Activated gamma-delta T cell (primary cell): ENCODE measurements around the gene ATP2B1.

Experiments used
- DNase-seq: peaks from one replicate; lab custom pipeline; 2025; lab: John Stamatoyannopoulos, UW

Gene ATP2B1

DNA sequence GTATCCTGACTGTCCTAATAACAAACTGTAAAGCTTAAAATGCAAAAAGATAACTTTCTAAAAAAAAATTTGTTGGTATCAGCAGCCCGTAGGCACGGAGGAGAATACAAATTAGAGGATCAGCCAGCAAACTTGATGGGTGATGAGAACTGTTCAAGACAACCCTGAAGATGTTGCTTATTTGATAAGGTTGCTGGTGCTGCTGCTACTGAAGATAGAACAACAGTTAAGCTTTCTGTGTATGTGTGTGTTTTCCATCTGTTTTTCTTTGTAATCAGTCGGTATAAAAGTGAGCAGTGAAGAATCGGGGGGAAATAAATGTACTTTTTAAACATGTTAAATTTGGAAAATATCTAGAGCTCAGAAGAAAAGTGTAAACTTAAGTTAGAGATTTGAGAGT is 115.4 kb downstream of the ATP2B1 start:
- no peak for DNase-seq

DNA sequence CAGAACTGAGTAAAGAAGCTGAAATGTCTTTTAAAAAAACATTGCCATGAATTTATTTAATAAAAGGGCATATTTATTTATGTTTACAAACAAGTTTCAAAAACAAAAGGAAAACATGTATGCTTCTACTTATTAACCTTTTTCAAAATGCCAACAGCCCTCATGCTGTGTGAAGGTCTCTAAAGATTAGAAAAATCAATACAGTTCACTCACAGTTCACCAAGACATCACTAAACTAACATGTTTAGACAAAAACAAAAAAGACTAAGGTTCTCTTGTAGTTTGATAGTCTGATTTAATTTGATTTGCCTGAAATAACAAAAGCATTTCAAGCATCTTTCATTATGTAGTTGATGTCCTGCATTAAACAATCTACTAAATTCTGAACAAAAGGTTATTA is 118.9 kb downstream of the ATP2B1 start:
- DNase-seq = no peak

DNA sequence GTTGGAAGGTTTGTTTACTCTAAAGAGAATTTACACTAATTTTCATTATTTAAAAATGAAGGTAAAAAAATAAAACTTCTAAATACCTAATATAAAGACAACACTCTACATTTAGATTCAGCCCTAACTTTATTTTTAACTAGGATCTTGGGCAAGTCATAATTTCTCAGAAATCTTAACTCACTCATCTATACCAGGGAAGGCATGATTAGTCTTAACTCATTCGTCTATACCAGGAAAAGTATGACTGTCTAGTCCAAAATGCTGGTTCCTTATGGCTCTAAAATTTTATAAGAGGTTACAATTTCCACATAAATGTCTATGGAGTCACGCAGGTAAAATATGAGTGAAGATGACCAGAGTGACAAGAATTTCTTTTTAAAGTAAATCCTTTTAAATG is 130.1 kb downstream of the ATP2B1 start:
- DNase-seq = no peak

DNA sequence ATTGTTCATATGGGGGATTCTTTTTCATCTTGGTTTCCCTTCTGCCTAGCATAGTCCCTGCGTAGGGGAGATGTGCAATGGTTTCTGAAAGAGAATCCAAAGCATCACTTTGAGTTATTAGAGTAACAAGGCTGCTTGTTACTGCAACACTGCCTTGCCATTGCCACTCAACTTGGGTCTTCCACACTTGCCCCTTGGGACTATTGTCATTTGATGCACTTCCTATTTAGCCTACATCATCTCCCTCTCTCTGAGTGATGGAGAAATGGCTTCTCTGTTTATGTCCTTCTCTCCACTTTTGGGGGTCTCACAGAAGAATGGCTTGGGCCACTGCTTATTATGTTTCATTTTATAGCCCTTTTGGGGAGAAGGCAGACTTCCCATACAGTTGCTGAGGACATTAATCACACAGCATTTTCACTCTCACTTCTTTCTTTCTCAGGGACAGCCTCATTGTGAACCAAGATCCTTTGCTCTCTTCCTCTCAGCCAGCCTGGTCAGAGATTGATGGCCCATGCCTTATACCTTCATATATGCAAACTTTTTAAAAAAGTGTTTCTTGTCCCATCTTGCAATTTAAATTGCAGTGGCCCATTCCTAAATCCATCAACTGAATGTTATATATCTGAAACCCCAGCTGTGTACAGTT is 131.9 kb downstream of the ATP2B1 start:
- DNase-seq = no peak

DNA sequence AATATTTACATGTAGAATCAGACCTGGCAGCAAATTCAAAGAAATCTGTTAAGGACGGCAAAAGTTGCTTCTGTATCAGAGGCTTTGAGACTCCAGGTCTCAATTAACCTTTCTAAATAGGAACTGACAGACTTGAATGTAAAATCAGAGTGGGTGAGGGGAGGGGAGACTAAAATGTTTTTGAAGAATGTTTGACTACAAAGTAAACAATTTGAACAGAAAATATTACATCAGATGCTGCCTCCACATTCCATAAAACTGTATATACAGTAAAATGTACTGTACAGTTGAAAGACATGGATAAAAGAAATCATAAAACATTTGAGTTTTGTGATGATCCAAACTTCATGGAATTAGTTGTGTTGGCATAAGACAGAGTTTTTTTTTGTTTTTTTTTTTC is 133.3 kb downstream of the ATP2B1 start:
- no peak for DNase-seq

DNA sequence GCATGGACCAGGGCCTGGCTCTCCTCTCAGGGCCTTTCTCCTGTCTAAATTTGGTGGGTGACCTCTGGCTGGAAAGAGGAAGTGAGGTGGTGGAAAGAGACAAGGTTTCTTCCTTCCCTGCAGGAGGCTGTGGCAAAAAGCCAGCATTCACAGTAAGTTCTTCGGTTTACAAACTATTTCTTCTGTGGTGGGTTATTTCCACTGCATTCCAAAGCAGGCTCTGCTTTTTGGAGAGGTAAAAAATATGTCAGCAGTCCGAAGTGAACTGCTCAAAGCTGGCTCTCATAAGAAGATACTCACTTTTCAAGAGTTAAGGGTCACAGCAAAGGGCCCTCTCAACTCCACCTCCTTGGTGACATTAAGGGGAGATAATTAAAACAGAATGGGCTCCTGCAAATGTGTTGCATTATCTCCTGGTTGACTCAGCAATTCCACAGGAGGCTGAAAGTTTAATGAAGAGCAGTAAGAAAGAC is 133.9 kb downstream of the ATP2B1 start:
- DNase-seq = no peak

DNA sequence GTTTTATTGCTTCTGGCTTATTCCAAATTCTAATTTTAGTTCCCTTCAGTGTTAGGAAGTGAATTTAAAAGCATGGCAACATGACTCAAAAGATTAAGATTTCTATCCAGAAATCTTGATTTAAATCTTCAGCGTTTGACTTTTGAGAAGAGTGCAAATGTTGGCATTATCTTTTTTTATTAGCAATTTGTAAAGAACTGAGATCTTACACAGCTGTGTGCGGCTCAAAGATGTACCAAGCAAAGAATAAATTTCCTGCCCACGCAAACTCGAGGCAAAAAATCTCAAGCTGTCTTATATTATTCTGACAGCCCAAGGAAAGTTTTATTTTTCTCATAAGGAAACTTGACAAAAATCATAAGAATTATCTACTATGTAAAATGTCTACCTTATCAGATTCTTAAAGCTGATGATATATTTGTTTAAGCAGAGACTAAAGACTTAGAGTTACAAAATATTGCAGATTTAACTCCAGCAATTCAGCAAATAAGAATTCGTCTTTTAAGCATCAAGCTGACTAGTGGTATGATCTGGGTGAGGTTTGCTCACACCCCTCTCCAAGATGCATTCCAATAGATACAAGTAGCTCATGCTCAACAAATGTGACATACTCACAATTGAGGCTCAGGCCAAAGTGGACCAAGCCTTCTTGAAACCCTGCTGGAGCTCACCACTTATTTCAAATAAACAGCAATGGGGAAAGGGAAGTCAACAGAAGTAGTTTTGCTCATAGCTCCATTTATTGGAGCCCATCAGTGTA is 135.4 kb downstream of the ATP2B1 start:
- no peak for DNase-seq

DNA sequence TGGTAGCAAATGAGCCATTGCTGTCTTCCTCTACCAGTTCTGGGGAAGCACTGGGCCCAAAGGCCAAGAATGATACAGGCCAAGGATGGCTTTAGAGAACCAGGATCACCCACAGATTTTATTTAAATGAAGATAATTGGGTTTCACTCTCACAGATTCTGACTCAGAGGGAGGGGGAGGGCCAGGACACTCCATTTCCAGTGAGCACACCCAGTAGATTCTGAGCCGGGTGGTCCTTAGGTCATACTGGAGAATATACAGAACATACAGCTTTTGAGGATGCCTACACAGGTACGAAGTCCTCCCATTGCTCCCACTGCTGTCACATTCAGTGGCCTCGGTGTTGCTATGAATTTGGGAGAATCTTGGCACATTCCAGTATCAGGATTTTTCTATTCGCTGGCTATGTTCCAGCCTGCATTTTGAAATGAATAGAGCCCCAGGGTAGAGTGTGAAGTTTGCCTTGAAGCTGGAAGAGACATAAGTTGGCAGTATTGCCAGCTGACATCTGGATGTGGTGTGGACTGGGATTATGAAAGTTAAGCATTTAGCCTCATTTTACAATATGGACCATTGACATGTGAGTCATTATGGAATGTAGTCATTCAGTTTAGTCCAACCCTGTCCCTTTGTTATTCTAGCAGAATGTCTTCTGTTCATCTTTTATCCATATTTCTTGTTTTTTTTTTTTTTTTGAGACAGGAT is 137.0 kb downstream of the ATP2B1 start:
- no peak for DNase-seq

DNA sequence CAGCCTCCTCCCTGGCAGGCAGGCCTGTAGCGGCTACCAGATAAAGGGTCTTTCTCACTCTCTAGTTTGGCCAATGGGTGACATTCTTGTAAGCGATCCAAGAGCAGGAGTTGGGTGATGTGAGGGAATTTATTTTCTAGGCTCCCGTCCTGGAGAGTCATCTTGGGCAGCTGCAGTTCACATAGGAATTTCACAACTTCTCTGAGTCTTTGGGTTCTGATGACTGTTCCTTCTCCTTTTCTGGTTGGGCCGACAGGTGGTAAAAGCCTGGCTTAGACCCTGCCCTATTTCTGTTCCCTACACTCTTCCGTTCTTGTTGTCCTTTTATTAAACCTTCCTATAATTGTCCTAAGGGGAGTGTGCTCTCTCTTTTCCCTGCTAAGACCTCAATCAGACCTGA is 140.2 kb downstream of the ATP2B1 start:
- DNase-seq = no peak

DNA sequence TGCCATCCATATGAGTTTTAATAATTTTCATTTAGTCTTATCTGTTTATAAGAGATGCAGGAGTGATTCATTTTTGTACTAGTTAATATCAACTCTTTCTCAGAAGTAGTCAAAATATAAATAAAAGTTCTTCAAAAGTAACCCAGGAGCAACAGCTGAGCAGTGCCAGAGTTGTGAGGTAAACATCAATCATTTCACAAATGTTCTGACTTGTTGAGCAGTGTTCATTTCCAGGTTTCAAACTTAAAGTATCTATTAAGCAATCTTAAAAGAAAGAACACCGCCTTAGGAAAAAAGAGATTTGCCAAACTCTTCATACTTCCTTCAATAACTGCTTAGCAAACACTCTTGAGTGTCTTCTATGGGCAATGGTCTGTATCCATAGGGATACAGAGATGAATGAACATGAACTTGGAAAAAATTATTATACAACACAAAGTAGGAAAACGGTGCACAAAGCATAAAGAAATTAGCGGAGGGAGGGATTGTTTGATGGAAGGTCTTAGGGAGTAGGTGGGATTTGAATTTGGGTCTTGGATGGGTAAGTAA is 140.9 kb downstream of the ATP2B1 start:
- DNase-seq = no peak

DNA sequence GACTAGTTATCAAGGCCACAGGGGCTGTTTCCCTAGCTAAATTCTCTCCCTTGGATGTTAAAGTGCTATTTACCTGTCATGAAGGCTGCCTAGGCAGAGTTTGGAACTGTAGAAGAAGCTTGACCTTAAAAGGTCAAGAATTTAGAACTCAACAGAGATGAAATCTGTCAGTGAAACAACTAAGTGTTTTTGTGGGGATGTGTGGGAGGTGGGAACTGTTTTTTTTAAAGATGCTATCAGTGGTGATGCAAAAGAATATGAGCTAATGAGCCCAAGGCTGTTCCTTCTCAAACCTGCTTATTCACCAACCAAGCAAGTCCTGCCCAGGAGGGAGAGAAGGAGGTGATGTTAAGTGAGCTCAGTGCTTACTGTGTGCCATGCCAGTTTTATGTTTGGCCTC is 142.0 kb downstream of the ATP2B1 start:
- no peak for DNase-seq

DNA sequence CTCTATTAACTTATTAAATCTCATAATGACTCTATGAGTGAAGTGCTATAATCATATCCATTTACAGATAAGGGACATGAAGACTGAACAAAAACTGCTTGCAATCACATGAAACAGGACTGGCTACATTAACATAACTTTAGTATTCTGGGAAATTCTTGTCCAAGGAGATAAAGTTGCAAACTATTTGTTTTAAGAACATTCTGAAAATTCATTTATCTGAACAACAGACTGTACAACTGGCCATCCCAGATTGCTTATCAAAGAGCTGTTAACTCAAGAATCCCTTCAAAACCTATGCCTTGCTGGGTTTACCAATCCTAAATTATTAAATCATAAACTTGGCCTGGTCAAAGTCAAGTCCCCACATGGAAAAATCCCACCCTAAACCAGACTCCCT is 143.6 kb downstream of the ATP2B1 start:
- no peak for DNase-seq

DNA sequence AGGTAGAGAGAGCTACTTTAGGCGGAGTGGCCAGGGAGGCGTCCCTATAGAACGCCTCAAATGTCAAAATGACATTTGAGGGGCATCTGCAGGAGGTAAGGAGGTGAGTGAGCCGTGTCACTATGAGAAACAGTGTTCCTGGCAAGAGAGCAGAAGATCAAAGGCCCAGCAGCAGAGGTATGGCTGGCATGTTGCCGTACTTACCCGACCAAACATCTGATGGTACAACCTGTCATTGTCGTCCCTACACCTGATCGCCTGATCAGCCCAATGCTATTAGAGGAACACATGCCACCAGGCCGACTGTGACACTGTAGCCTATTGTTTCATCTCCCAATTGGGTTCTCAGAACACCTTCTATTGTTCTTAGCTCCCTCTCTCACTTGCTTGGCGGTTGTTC is 148.9 kb downstream of the ATP2B1 start:
- no peak for DNase-seq

DNA sequence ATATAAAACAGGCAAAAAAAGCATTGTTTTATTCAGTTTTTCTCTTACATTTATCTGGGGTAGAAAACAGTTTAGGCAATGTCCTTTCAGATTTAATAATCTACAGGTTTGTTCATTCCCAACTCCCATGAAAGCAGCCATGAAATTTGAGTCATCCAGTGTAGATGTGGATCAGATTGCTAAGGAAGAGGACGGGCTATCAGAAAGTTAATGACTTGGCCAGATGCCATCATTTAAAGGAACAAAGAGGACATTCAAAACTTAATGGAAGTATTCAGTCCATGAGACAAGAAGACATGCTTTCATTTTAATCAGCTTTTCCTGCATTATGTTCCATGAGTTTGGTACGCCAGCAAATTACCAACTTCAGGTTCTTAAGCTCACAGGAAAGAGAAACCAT is 151.7 kb downstream of the ATP2B1 start:
- no peak for DNase-seq

DNA sequence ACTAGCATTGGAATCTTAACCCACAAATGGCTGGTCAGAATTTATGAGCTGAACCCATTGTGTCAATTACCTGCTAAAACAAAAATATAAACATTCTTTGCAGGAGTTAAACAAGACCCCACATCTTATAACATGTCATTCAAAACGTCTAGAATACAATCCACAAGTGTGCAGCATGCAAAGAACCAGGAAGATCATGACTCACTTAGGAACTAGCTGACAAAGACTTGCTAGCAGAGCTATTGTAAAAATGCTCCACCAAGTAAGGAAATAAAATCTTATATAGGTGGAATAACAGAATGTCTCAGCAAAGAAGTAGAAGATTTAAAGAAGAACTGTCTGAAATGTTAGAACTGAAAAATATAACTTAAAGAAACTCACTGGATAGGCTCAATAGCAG is 156.3 kb downstream of the ATP2B1 start:
- no peak for DNase-seq

DNA sequence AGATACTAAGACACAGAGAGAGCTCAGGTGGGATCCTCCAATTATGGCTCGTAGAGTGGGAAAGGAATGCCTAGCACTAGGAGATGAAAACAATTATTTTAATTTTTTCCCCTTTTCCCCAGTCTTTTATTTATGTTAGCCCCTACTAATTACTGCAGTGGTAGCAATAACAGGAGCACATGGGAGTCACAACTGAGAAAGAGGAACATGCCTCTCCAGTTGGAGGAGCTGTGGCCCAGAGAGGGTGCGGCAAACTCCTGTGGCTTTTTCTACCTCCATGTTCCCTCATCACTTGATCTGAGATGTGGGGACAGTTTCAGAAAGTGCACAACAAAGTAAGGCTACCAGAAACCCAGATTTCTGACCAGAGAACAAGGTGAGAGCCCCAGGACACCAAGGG is 156.9 kb downstream of the ATP2B1 start:
- DNase-seq = no peak

DNA sequence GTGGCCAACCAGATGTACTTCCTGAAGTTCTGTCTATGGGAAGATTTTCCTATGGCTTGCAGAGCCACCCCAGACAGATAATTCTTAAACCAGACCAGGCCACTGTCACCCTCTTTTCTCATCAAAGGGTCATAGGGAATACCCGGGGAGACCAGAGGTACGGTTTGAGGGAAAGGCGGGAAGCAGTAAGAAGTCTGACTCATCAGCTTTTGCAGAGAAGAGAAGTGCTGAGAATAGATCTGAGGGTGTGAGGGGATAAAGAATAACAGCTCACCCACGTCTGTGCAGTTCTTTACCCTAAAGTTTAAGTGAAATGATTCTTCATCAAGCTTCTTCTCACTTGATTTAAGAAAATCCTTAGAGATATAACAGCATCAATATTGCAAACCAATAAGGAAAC is 161.5 kb downstream of the ATP2B1 start:
- DNase-seq = no peak

DNA sequence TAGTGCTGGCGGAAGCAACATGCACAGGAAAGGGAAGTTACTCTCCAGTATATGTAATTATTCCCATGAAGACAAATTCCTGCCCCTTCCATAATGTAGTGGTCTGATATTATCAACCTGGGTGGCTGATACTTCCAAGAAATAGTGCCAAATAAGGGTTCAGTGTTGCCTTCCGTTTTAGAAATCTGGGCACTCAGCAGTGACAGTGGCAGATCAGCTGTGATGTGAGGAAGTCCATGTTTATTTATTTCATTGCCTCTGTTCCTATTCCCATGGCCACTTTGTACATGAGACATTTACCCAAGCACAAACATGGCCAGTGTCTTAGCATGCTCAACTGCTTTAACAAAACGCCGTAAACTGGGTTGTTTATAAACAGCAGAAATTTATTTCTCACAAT is 162.5 kb downstream of the ATP2B1 start:
- DNase-seq = no peak

DNA sequence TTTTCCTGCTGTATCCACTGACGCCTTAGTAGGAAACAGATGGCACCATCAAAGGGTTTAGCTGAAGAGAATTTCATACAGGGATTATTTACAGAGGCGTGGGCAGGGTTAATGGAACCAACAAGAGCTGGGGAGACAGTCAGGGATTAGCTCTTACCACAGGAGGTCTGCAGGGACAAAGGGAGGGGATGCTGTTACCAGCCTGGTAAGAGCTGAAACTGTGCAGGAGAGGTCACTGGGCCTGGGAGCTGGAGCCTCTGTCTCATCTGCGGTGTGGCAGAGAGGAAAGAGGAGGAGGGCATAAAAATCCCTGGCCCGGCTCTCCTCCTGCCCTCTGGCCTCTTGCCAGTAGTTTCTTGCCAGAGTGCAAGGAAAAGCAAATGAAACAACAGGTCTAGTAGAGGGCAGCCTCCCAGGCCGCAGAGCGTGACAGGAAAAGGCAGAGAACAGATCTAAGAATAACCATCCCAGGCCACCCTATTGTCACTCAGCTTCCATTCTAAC is 163.9 kb downstream of the ATP2B1 start:
- DNase-seq = no peak

DNA sequence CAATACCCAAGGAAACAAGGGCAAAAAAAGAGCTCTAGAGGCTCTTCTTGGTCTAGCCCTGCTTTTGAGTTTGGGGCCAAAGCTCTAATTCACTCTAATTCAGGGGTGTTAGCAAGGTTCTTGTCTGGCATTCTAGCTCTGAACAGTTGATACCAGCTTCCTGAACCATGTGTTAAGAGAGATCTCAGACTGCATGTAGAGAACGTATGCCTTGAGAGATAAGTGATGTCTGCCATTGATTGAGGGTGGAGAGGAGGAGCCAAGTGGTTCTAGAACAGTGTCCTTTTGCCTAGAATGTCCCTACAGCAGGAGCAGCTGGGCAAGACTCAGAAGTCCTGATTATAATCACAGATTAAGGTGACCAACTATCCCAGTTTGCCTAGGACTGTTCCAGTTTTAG is 164.6 kb downstream of the ATP2B1 start:
- no peak for DNase-seq

DNA sequence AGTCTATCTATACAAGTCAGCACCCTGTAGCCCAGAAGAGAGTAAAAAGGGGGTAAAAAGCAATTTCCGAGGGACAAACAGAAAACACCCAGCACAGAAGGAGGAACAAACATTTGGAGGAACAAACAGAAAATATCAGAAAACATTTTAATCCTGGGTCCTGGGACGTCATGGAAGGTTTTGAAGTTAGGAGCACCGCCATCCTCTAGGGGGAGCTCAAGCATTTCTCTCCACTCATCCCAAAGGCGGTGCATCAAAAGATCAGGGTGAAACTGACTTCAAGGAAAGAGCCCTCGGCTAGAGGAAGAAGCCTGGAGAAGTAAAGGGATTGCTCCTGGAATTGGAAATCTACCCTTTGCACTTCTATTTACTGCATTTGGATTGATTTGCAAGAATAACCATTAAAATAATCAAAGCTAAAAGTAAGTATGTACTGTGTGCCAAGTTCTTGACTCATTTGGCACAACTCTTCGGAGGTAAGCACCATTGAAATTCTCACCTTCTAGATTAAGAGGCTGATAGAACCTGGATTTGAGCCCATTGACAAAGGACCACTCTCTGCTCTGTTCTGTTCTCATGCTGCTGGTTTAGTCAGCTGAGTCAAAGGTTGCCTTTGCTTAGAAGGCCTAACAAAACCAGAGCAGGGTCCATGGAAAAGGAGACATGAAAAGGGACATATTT is 165.6 kb downstream of the ATP2B1 start:
- DNase-seq = no peak

DNA sequence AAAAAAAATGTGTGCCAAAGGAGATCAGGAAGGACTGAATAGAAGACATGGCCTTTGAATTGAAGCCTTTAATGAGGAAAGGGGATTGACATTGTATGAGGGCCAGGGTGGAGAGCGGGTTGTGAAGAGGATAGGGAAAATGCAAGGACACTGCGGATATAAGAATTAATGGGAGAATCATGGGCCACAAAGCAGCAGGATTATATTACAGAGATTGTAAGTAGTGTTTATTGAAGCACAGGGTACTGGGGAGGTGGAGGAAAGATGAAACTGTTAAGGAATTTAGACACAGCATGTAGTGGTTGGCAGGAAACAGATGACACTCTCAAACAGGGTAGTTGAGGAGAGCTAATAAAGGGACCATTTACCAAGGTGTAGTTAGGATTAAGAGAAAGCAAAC is 166.4 kb downstream of the ATP2B1 start:
- DNase-seq = no peak
